NCI-H446 treated with DMSO at 0.1 percent for 48 hours (cell line): ENCODE data around the gene FOXO6.

Experiments used
- DNase-seq: peaks from one replicate; lab custom pipeline; 2025; lab: John Stamatoyannopoulos, UW

FOXO6 gene

DNA sequence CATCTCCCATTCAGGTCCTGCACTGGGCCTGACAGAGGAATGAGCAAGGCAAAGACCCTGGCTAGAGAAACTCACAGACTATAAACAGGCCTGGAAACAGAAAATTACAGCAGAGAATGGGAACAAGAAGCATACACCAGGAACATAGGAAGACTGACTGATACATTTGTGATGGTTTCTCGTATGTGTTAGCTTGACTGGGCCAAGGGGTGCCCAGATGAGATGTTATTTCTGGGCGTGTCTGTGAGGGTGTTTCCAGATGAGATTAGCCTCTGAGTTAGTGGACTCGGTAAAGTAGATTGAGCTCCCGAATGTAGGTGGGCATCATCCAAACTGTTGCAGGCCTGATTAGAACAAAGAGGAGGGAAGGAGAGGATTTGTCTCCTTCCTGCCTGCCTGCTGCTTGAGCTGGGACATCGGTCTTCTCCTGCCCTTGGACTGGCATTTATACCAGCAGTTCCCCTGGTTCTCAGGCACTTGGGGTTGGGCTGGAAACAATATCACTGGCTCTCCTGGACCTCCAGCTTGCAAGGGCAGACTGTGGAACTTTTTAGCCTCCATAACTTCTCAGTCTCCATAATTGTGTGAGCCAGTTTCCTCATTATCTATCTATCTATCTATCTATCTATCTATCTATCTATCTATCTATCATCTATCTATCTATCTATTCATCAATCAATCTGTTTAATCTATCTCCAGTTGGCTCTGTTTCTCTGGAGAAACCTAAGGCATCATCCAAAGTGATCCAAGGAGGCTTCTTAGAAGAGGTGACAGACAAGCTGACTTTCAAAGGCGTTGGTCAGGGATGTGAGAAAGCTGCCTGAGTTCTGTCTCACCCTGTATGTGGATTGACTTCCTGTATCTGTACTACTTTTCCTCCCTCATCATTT lies 9.7 kb upstream of the FOXO6 start:
- DNase-seq, result no peak

- DNase-seq, result no peak
These were observed 7.5 kb upstream of the FOXO6 start for GRCh38 chr1:41353744-41354143.

DNA sequence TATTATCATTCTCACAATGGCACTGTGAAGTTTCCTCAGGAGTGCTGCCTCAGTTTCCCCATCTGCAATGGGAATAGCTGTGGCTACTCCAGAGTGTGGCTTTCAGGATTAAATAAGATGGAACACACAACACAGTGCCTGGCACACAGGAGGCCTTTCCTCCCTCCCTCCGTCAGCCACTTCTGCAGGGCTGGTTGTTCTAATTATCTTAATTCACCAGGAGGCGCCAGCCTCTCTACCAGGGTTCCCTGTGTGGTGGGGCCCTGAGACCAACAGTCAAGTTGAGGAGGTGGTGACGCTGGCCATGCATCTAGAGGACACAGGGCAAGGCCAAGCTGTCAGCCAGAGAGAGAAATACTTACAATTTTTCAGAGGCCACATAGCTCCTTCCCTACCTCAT lies 6.3 kb upstream of the FOXO6 start:
- DNase-seq, result no peak

DNA sequence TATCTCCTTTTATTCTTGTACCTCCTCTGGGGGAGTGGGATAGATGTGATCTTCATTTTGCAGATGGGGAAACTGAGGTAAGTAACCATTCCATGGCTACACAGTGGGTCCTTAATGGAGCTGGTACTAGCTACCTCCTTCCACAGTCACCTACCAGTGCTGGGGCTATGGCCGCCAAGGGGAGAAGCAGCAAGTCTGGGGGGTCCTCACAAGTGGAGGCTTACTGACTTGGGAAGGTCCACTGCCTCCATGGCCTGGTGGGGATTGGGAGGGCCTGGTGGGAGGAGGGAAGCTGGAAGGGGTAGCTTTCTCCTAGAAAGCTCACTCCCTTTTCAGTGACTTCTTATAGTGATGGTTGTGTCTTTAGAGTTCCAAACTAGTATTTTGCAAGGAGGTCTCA lies 5.9 kb upstream of the FOXO6 start:
- no peak for DNase-seq

DNA sequence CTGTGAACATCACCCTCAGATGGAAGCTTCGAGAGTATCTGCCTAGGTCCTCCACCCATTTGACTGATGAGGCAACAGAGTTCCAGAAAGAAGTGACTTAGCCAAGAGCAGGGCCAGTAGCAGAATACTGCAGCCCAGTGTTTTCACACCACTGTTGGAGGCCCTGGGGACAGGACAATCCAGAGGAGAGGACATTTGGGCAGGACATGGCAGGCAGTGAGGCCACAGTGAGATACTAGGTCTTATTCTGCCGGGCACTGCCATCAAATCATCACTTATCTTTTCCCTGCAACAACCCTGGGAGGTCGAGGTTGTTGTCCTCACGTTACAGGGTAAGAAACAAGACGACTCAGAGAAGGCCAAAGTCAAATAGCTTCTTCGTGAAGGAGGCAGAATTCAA lies 5.5 kb upstream of the FOXO6 start:
- DNase-seq, result no peak

GRCh38 chr1:41356752-41357151 lies 4.5 kb upstream of the FOXO6 start:
- no peak for DNase-seq

DNA sequence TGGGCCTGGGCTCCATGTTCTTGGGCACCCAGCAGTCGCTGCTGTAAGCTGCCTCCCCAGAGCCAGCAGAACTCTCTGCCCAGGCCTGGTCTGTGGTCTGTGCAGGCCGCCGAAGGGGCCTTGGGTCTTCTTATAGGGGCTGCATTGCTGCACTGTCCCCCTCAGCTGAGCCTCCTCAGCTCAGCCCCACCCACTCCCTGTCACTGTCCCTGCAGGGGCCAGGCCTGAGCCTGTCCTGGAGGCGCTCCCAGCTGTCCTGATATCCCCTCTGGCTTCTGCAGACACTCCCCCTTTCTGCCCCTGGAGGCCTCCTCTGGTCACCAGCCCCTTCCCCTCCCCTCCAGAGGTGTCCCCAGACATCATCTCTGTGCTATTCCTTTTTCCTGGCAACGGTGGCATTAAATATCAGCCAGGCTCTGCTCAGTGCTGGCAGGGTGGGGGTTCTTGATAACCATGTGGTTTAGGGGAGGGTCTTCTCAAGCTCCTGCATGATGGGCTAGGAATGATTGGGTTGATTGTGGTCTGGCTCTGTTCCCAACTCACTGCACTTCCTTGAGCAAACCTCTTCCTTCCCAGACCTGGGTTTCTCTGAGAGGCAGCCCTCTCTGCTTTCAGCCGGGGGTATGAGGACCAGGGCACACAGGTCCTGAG lies 3.7 kb upstream of the FOXO6 start:
- DNase-seq, result no peak

DNA sequence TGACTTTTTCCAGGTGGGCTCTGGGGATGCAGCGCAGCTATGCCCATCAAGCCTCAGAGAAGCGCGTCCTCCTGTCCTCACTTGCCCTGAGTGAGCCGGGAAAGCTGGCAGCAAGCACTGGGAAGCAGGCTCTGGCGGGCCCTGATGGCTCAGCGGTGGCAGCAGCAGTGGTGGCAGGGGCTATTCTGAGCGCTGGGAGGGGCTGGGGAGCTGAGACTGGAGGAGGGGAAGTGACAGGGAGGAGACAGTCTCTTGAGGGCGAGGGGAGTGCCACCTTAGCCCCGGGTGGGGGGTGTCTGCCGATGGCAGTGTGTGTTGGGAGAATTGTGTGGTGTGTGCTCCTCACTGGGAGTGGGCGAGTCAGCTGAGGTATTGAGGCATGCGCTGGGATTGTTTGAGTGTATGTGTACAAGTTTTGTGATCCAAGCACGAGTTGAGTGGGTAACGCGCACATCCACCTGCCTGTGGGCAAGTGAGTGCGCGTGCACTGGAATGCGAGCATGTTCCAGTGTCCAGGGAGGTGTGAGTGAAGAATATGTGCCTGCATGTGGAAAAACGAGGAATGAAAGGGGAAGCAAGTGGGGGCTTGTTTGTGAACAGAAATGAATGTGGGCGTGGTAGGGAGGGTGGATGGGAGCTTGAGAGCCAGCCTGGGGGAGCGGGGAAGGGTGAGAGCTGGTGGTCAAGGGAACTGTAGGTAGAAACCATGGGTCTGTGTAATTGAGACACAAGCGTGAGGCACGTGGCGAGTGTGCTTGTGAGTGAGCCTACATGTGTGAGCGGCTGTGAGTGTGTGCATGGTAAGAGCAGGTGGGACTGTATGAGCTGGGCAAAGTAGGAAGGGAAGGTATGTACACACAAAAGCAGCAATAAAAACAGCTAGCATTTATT lies 2.9 kb upstream of the FOXO6 start:
- DNase-seq, result no peak

DNA sequence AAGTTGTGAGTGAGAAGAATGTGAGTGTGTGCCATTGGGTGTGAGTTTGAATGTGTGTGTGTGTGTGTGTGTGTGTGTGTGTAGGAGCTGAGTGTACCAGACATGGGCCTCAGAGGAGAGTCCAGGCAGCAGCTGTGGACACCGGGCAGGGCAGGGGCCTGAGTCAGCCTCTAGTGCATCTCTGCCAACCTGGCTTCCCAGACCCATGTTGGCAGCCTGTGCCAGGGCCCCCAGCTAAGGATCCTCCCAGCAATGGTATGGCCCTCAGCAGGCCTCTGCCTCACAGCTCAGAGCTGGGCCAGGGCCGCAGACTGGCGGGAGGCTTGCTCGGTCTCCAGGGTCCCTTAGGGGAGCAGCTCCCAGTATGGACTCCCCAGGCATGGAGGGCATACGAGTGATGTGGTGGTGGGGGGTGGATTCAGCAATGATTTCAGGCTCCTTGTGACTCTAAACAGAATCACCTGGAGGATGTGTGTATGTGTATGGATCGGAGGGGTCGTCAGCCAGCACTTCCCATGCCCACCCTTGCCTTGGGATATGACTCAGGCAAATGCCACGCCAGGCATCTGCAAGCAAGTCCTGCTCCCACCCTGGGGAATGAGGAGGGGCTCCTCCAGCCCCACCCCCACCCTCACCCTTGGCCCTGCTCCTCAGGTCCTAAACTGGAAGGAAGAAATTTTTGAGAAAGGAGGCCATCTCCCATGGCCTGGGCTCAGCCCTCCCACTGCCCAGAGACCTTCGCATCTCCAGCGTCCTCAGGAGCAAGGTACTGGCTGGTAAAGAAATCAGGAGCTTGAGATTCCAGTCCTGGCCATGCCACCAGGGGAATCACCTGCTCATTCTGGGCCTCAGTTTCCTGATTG lies 1.8 kb upstream of the FOXO6 start:
- DNase-seq, result peak; percentile 48

GRCh38 chr1:41360074-41360785 lies 1.0 kb upstream of the FOXO6 start:
- DNase-seq, result no peak

- DNase-seq, result no peak
These were observed 492 bp downstream of the FOXO6 start for GRCh38 chr1:41361495-41362356.

DNA sequence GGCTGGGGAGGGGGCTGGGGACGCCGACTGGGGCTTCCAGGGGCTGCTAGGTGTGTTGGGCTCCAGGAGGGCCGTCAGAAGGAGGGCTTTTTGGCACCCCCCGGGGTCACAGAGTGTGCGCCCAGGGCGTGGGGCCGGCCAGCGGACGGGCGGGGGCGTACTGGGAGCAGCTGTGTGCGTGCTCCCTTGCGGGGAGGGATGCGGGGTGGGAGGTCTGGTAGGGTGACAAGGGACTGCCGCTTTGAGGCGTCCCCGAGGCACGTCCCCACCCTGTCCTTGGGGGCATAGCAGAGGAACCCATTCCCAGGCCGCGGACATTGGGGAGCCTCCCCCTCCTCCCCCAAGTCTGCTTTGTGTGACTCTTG lies 1.1 kb downstream of the FOXO6 start:
- DNase-seq, result no peak

GRCh38 chr1:41362749-41363590 lies 1.7 kb downstream of the FOXO6 start:
- DNase-seq, result no peak

DNA sequence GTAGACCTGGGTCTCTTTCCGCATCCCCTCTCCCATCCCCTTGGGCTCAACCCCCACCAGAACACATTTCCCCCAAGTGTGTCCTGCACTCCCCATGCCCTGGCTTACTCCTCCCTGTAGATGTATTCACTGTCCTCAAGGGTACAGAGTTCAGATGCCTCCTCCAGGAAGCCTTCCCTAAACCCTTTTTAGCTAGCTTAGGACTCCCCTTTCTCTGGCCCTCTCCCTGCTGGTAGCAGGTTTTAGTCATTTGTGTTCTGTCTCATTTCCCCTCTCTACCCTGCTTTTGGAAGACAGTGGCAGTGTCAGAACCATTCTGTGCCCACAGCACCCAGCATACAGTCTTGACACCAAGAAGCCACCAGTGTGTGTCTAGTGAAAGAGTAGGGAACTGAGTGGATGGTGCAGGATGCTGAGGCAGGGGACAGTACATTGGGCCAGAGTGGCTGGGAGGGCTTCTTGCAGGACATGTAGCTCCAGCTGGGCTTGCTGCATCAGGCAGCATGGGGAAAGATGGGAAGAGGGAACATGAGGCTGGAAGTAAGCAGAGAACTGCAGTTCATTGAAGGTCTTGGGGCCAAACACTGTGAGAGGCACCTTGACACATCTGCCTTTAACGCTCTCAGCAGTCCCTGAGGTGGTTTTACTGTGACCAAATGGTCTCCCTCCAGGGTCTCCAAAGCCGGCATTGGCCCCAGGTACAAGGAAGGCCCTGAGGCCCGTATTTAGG lies 2.5 kb downstream of the FOXO6 start:
- DNase-seq, result no peak

- DNase-seq, result peak; percentile 48
These were observed 3.4 kb downstream of the FOXO6 start for GRCh38 chr1:41364442-41365319.

GRCh38 chr1:41365320-41365633 lies 4.0 kb downstream of the FOXO6 start:
- DNase-seq, result no peak

DNA sequence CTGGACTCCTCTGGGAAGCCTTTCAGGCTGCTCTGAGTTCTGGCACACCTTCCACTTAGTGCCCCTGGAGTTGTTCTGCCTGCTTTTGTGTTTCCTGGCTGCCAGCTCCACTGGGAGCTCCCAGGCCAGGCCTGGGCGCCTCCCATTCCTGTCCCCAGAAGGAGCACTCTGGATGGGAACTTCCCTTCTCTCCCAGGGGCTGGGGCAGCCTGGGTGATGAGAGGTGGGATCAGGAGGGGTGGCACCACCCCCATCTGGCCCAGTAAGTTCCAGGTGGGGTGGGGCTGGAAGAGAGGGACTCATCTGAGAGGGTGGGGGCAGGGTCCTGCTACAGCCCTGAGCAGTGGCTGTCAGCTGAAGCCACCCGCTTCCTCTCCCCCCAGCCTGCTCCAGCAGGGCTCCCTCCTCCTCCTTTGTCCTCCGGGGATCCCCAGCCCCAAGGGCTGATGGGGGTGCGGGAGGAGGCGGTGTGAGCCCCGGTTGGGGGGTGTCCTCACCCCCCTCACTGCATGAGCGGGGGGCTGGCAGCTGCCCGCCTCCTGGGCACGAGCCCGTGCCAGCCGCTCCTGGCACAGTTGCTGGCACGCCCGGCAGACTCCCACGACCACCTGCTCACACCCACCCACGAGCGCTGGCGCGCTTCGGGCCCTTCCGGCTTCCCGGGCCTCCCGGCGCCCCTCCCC lies 4.7 kb downstream of the FOXO6 start:
- peak; percentile 94 for DNase-seq
